GM10266 (cell line): ENCODE measurements around the gene PLPPR2.
"Not testable (repeated sequence)": the region's sequence is repeated elsewhere in the genome, so short reads cannot be mapped to it uniquely, and the experiment has no call there.

Experiments used
- DNase-seq: peaks from one replicate; pipeline ENCODE4 v3.0.0; 2012; ENCODE audit errors: extremely low spot score
- TF ChIP-seq, protein P1 (sequence below): IDR thresholded peaks from 2 replicates; pipeline ENCODE4 v1.5.1; 2012; ENCODE audit warnings: mild to moderate bottlenecking, low read depth; ENCODE audit not compliant: control insufficient read depth, insufficient read depth; ENCODE audit errors: missing control alignments

Gene PLPPR2

GRCh38 chr19:11346104-11346940 is 8.9 kb upstream of the PLPPR2 start, which contains the start of the genes CCDC159 and TMEM205:
Gene CCDC159 (plus strand): TSS chr19:11346519. CDS start chr19:11346607, 88 bp downstream.
Gene TMEM205 (minus strand): TSS chr19:11346268. CDS start chr19:11345619, 649 bp downstream.
- TF ChIP-seq, protein P1, sequence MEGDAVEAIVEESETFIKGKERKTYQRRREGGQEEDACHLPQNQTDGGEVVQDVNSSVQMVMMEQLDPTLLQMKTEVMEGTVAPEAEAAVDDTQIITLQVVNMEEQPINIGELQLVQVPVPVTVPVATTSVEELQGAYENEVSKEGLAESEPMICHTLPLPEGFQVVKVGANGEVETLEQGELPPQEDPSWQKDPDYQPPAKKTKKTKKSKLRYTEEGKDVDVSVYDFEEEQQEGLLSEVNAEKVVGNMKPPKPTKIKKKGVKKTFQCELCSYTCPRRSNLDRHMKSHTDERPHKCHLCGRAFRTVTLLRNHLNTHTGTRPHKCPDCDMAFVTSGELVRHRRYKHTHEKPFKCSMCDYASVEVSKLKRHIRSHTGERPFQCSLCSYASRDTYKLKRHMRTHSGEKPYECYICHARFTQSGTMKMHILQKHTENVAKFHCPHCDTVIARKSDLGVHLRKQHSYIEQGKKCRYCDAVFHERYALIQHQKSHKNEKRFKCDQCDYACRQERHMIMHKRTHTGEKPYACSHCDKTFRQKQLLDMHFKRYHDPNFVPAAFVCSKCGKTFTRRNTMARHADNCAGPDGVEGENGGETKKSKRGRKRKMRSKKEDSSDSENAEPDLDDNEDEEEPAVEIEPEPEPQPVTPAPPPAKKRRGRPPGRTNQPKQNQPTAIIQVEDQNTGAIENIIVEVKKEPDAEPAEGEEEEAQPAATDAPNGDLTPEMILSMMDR: peak; percentile 29
- peak; percentile 97 for DNase-seq

GRCh38 chr19:11347546-11348039 is 7.6 kb upstream of the PLPPR2 start:
- TF ChIP-seq, protein P1: no peak
- no peak for DNase-seq

- no peak for DNase-seq
- TF ChIP-seq, protein P1: no peak
Measured at GRCh38 chr19:11349171-11349570, 6.1 kb upstream of the PLPPR2 start.

DNA sequence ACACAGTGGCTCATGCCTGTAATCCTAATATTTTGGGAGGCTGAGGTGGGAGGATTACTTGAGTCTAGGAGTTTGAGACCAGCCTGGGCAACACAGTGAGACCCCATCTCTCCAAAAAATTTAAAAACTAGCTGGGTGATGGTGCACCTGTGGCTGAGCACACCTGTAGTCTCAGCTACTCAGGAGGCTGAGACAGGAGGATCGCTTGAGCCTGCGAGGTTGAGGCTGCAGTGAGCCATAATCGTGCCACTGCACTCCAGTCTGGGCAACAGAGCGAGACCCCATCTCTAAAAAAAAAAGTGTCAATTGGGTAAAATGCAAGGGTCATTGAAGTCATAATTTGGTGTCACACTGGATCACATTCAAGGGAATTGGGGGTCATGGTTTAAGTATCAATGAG is 1.1 kb upstream of the PLPPR2 start:
- DNase-seq: not testable (repeated sequence)

- TF ChIP-seq, protein P1: no peak
- DNase-seq: no peak
Measured at GRCh38 chr19:11356074-11356397, 804 bp downstream of the PLPPR2 start.

DNA sequence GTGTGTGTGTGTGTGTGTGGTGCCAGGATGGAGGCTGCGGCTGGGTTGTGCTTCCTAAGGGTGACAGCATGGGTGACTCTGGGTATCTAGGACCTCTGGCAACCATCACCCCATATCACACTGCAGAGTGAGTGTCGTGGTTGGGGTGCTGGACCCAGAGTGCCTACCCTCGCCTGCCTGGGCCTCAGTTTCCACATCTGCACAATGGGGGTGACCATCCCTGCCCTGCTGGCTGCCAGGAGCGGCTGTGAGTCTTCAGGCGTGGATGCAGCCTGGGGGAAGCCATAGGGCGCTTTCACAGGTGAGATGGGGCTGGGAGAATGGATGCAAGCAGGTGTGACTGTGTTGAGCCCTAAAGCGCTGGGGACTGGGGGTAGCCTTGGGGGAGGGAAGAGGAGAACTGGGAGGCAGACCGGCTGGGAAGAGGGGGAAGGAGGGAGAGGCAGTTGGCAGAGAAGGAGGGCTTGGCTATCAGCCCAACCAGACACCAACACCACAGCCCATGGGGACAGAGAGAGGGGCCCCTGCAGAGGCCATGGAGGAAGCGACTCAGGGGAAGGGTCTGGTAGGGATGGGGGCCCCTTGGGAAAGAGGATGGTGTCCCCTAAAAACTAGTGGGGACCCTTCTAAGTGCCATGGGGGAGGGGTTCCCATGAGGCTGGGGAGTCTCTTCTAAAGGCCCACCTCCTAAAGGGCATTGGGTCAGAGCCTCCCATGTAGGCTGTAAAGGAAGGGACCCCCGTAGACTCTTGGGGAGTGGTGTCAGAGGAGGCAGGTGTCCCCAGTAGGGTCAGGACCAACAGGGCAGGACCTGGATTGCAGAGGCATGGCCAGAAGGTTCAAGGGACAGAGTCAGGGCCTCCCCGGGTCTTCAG is 1.7 kb downstream of the PLPPR2 start:
- TF ChIP-seq, protein P1: no peak
- no peak for DNase-seq

- TF ChIP-seq, protein P1: no peak
Measured at GRCh38 chr19:11359421-11359820, 4.2 kb downstream of the PLPPR2 start.

More at GRCh38 chr19:11359421-11359820, 4.2 kb downstream of the PLPPR2 start:
- no peak for DNase-seq
